GM21717 (cell line): Measurements from ENCODE around the gene RBM10.
A peak's percentile ranks its signal among the peaks of the same experiment; 100 is the strongest.
"Not testable (repeated sequence)": the region's sequence is repeated elsewhere in the genome, so short reads cannot be mapped to it uniquely, and the experiment has no call there.

Experiments
- ATAC-seq: cut with Tn5 transposase; IDR thresholded peaks from one replicate; pipeline ENCODE4 v1.9.1; 2021; ENCODE audit warnings: mild to moderate bottlenecking, moderate library complexity; ENCODE audit not compliant: unreplicated experiment

Gene RBM10, protein sequence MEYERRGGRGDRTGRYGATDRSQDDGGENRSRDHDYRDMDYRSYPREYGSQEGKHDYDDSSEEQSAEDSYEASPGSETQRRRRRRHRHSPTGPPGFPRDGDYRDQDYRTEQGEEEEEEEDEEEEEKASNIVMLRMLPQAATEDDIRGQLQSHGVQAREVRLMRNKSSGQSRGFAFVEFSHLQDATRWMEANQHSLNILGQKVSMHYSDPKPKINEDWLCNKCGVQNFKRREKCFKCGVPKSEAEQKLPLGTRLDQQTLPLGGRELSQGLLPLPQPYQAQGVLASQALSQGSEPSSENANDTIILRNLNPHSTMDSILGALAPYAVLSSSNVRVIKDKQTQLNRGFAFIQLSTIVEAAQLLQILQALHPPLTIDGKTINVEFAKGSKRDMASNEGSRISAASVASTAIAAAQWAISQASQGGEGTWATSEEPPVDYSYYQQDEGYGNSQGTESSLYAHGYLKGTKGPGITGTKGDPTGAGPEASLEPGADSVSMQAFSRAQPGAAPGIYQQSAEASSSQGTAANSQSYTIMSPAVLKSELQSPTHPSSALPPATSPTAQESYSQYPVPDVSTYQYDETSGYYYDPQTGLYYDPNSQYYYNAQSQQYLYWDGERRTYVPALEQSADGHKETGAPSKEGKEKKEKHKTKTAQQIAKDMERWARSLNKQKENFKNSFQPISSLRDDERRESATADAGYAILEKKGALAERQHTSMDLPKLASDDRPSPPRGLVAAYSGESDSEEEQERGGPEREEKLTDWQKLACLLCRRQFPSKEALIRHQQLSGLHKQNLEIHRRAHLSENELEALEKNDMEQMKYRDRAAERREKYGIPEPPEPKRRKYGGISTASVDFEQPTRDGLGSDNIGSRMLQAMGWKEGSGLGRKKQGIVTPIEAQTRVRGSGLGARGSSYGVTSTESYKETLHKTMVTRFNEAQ

DNA sequence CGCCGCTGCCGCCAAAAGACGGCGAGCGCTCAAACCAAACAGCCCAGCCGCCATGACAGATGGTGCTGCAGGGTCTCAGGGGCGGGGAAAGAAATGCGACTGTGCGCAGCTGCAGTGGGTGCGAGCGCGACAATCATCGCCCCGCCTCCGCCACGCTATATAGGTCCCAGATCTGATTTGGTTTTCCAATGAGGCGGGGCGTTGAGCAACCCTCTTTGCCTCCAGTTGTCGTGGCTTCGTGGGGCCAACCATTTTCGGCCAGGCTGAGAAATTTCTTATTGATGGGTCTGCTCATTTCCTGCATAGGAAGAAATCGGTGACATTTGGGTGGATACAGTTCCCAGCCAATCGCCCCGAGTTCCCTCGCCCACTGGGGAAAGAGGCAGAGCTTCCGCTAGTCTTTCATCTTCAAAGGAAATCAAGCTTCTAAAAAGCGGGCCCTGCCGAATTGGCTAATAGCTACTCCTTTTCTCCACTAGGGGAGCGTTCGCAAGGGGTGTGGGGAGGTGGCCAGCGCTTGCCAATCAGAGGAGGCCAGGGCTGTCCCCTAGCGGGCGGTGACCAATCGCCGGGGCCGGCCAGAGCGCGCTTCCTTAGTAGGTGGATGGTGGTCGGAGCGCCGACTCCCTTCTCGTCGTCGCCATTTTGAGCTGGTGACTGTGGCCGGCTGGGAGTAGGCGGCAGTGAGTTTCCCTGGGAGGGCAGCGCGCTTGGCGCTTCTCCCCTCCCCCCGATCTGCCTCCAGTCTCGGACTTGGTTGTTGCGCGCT is at the start of gene RBM10, which contains the start of gene NDUFB11:
RBM10 (plus strand) TSS at position 596 of the 769 bp plus-strand sequence. CDS start 2,261 bp downstream, outside the sequence.
NDUFB11 (minus strand) TSS at position 77 of the 769 bp plus-strand sequence; CDS start at position 54, 23 bp downstream.
- ATAC-seq, result peak; percentile 85

DNA sequence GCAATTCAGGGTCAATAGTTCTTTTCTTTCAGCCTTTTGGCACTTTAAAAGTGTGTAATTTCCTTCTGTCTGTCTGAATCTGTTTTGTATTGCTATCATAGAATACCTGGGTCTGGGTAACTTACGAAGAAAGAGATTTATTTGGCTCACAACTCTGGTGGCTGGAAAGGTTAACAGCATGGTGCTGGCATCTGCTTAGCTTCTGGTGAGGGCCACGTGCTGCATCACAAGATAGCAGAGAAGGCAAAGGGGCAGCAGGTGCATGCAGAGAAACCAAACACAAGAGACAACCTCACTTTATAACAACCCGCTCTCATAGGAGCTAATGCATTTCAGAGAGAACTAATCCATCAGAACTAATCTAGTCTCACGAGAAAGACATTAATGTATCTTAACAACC is 48.0 kb upstream of the RBM10 start:
- no peak for ATAC-seq

DNA sequence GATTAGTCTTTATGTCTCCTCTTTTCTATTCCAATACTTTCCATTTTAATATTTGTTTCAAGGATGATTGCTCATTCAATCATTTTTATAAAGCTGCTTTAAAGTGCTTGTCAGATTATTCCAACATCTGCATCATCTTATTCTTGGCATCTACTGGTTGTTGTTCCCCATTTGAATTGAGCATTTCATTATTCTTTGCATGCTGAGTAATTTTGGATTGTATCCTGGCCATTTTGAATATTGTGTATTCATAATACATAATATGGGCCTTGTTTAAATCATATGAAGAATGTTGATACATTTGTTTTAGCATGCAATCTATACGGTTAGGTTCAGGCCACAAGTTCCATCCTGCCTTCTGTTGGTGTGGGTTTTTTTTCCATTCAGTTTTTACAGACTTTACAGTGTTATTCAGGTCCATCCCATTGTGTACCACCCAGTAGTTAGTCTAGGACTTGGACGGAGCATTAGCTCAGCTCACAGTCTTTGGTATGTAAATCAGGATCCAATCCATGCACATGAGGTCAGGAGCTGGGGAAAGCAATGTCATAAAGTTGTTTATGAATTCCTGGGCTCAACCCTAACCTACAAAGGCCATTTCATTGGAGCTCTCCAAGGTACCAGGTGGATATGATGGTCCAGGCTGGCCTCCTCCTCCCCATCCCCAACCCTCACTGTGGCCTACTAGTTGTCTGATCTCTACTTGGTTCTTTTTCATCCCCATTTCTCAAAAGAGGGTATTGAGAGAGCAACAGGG is 46.5 kb upstream of the RBM10 start:
- no peak for ATAC-seq

DNA sequence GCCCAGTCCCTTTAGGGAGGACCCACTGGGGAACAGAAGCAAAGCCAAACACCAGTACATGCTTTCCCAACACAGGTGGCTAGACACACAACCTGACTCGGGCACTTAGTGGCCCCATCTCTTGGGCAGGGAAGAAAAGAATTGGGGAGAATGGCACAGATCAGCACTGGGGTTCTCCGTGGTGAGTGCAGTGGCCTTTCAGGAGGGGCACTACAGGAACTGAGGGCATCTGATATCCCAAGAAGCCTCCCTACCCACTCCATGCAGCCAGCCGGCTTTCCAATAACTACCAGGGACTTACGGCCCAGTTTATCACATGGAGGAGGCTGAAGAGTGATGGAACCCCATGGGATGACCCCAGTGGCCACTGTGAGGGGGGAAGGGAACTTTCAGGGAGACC is 43.8 kb upstream of the RBM10 start:
- ATAC-seq, result no peak

DNA sequence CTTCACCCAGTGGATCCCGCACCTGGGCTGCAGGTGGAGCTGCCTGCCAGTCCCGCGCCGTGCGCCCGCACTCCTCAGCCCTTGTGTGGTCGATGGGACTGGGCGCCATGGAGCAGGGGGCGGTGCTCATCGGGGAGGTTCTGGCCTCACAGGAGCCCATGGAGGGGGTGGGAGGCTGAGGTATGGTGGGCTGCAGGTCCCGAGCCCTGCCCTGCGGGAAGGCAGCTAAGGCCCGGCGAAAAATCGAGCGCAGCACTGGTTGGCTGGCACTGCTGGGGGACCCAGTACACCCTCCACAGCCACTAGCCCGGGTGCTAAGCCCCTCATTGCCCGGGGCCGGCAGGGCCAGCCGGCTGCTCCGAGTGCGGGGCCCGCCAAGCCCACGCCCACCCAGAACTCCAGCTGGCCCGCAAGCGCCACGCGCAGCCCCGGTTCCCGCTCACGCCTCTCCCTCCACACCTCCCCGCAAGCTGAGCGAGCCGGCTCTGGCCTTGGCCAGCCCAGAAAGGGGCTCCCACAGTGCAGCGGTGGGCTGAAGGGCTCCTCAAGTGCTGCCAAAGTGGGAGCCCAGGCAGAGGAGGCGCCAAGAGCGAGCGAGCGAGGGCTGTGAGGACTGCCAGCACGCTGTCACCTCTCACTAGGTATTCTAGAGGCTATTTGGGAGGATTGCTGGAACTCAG is 33.9 kb upstream of the RBM10 start:
- ATAC-seq, result not testable (repeated sequence)

DNA sequence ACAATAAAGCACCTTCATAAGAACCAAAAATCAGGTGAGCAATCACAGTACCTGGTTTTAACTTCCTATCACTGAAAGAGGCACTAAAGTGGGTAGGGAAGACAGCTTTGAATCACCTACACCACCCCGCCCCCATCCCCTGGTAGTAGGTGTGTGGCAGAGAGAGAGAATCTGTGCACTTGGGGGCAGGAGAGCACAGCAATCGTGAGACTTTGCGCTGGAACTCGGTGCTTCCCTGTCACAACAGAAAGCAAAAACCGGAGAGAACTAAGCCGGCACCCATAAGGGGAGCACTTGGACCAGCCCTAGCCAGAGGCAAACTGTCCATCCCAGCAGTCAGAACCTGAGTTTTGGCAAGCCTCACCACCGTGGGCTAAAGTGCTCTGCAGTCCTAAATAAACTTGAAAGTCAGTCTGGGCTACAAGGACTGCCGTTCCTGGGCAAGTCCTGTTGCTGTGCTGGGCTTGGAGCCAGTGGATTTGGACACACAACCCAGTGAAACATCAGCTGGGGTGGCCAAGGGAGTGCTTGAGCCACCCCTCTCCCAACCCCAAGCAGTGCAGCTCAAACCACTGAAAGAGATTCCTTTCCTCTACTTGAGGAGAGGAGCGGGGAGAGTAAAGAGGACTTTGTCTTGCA is 32.6 kb upstream of the RBM10 start:
- ATAC-seq, result no peak

DNA sequence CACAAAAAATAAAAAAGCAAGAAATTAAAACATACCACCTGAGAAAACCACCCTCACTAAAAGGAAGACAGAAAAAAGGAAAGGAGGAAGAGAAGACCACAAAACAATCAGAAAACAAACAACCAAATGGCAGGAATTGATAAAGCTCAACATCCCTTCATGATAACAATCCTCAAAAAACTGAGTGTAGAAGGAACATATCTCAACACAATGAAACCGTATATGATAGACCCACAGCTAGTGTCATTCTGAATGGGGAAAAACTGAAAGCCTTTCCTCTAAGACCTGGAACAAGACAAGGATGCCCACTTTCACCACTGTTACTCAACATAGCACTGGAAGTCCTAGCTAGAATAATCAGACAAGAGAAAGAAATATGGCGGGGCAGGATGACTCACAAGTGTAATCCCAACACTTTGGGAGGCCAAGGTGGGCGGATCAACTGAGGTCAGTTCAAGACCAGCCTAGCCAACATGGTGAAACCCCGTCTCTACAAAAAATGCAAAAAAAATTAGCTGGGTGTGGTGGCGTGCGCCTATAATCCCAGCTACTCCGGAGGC is 28.4 kb upstream of the RBM10 start:
- not testable (repeated sequence) for ATAC-seq

DNA sequence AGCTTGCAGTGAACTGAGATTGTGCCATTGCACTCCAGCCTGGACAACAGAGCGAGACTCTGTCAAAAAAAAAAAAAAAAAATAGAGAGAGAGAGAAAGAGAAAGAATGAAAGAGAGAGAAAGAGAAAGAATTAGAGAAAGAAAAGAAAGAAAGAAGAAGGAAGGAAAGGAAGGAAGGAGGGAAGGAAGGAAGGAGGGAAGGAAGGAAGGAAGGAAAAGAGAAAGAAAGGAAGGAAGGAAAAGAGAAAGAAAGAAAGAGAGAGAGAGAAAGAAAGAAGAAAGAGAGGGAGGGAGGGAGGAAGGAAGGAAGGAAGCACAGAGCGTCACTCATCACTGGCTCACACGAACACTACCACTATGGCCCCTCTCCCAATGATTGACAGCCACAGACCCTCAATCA is 20.6 kb upstream of the RBM10 start:
- not testable (repeated sequence) for ATAC-seq

DNA sequence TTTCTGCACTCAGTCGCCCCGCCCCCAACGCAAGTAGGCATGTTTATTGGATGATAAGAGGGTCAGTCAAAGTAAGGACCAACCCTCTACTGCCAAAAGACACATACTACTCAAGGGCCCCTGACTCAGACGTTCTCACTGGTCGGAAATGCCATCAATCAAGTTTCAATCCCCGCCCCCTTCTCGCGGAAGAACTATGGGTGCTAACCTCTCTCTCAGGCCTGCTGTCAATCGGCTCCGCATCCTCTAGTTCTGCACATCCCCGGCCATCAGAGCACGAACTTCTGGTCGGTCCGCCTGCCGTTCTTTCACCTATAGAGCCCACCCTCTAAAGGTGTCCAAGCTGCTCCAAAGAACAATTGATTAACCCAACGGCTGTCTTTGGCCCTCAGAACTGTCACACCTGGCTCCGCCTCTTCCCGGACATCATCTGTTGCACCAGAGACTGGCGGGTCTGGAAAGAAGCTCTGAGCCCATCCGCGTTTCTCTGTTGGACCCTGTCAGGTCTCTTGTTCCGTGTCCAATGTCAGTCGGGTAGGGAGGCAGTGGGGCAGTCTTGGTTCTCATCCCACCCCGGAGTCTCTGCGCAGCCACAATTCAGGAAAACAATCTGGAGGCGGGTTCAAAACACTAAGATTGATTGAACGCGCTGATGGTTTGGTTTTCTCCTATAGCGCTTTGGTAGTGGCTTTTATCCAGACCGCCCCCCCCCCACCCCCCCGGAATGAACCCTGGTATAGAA is 15.7 kb upstream of the RBM10 start:
- ATAC-seq, result peak; percentile 96

DNA sequence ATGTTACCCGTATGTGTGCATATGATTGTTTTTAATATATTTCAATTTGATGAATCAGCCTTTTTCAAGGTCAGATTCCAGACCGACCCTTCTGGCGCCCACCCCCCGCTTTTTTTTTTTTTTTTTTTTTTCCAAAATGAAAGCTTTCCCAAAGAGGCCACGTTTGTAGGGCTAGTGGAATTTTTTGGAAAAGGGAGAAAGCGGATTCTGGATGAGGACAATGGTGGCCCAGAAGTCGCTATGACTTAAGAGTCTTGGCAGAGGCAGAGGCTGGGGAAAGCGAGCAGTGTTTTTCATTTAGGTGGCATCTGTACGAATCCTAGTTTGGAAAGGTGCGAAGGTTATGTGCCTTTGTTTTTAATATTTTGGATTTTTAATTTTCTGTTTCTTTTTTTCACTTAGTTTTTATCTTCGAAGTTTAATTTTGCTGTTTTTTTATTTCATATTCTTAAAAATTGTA is 15.1 kb upstream of the RBM10 start:
- ATAC-seq, result no peak

DNA sequence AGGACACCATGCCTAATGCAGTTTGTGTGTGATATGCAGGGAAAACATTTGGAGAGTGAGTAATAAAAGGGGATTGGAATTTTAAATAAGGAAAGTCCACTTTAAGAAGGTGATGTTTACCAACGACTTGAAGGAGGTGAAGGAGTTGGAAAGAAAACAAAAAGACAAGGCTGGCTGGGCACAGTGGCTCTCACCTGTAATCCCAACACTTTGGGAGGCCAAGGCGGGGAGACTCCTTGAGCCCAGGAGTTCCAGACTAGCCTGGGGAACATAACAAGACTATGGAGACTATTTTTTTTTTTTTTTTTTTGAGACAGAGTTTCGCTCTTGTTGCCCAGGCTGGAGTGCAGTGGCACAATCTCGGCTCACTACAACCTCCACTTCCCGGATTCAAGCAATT is 11.5 kb upstream of the RBM10 start:
- ATAC-seq, result no peak

DNA sequence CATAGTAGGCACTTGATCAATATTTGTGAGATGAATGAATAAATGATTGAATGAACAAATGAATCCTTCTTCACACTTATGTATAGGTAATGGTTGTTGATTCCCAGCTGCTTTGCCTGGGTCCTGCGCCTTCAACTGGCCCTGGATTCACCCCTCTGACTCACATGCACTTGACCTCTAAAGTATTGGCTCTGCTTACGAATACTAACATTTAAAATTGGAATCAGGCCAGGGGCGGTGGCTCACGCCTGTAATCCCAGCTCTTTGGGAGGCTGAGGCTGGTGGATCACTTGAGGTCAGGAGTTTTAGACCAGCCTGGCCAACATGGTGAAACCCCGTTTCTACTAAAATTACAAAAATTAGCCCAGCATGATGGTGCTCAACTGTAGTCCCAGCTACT is 9.4 kb upstream of the RBM10 start:
- ATAC-seq, result not testable (repeated sequence)

DNA sequence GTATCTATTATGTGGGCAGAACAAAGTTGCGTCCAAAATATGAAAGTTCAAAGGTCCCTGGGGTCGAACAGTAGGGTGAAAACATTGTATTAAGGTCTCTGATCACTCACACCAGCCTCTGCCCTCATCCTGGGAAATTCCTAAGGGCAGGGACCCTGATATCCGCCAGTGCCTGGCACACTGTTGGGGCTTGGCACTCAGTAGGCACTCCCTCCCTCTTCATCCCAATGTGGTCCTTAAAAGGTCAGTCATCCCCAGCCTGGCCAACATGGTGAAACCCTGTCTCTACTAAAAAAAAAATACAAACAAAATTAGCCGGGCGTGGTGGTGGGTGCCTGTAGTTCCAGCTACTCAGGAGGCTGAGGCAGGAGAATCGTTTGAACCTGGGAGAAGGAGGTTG is 6.8 kb upstream of the RBM10 start:
- no peak for ATAC-seq

DNA sequence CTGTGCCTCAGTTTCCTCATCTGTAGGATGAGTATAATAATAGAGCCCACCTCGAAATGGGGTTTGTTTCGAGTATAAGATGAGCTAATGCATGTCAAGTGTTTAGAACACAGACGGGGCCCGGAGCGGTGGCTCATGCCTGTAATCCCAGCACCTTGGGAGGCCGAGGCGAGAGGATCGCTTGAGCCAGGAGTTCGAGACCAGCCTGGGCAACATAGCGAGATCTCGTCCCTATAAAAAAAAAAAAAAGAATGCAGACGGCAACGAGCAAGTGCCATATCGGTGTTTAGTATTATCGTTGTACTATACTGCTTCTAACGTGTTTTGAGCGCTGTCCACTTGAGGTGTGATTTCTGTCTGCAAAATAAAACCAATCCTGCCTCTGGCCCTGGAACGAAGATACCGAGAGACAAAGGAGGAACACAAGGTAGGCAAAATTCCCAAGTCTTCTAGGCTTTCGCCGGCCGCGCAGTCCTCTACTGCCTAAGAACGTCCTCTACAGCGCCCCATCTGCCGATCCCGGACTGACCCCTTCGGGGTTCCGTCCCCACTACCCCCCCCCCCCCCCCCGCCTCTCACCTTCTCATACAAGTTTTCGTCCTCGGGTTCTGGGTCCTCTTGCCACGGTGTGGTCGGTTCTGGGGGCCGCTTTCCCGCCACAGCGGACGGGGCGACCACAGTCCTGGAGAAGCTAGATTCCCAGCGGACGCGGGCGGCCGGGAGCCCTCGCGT is 961 bp upstream of the RBM10 start:
- no peak for ATAC-seq

DNA sequence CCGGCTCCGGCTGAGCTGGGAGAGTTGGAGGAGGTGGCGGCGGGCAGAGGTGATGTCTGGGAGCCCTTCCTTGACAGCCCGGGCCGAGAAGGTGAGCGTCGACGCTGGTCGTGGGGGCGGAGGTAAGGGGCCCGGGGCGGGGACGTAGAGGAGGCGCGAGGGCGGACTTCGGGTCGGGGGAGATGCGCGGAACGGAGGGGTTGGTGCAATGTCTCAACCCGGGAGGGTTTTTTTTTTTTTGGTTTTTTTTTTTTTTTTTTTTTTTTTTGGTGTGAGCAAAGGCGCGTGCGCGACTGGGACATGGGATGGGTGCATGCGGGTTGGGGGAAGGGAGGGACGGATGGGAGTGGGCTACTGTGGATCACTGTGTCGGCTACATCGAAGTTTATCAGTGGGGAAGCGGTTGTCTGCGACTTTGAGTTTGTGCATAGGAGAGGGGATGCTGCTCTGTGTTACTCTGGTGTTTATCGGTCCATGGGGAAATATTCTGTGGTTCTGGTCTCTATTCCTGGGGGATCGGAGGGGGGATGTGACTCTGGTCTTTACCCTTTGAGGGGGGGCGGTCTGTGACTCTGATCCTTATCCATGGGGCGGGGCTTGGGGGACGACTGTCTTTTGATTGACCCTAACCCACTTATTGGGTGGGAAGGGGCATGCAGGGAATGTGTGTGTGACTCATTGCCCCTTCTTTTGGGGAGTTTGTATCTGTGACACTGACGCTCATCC is 537 bp downstream of the RBM10 start:
- peak; percentile 36 for ATAC-seq

DNA sequence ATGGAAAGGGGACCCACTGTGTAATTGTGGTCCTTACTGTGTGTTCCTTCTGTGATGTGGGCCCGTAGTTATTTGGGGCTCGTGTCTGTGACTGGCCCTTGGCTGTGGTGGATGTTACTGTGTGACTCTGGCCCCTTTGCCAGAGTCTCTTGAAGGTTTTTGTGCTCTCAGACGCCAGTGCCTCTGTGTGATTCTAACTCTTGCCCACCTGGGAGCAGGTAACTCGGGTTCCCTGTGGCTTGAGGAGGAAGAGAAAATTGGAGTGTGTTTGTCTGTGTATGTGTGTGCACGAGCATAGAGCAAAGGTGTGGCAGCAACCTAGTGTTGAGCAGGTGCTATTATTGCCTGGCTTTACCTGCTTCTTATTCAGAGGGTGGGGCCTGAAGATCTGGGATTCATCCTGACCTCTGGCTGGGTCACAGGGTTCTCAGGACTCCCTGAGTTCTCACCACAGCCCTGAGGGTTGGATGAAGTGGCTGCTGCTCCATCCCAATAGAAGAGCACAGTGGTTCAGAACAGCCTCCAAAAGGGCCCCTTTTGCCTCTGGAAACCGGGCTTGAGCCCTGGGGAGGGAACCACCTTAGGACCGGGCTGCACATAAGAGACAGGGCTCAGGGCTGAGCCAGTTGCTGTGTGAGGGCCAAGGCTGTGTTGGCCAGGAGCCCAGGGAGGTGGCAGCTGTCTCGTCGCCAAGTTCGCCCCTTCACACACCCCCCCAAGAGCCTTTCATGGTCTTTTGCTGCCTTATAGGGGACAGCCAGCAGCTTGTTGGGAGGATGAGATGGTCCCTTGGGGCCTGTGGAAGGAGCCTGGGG is 1.3 kb downstream of the RBM10 start:
- no peak for ATAC-seq
